ENCODE data around the gene GPR162. TPM values are rescaled to one million over a fixed set of nuclear protein-coding genes. Genes with fewer than 3 reads are reported as not detected.
A peak's percentile ranks its signal among the peaks of the same experiment; 100 is the strongest.

GPR162 gene
- total RNA-seq, 2 experiments from 2014 or later, result 0.11 to 0.26 TPM

GRCh38 chr12:6834873-6835272 is 13.3 kb downstream of the GPR162 start:
- Mint-ChIP-seq H3K27me3 (peaks cover 3% of the 10 kb centered on the region), H3K9me3 (ENCODE audit: low read depth) (no peaks in the 10 kb centered on the region)

GRCh38 chr12:6836851-6837250 is 15.2 kb downstream of the GPR162 start:
- H3K27me3 Mint-ChIP-seq, result no peaks in the 10 kb centered on the region
- no peak overlapping the region for H3K27ac Mint-ChIP-seq
- H3K36me3 Mint-ChIP-seq (ENCODE audit: low read depth), result no peaks in the 10 kb centered on the region
- DNase-seq (no peak), ATAC-seq (no peak)
- CTCF ChIA-PET, result interaction anchor here (0.7 to 5.1 kb wide), 9 partner anchors 8 to 192 kb away, joined by 3 to 34 read pairs (median 4); partner anchors contain the start of genes CDCA3, MLF2 and USP5
- POLR2A ChIA-PET, result no interaction called here
- intact Hi-C loops (cut with DNase I, micrococcal nuclease), result no loop called here
- no peaks in the 10 kb centered on the region for H3K9me3 Mint-ChIP-seq (ENCODE audit: low read depth)
- no peak overlapping the region for H3K4me3 Mint-ChIP-seq
- peaks cover 3% of the 10 kb centered on the region for H3K4me1 Mint-ChIP-seq

More at GRCh38 chr12:6834873-6835272, 13.3 kb downstream of the GPR162 start:
- intact Hi-C loops (cut with DNase I, micrococcal nuclease), result loop anchor here in 1 of 2 experiments (1.0 kb wide), 1 partner anchor 218 kb away; no protein-coding TSS in a partner anchor
- ATAC-seq (no peak), DNase-seq (no peak)
- CTCF ChIA-PET, result interaction anchor here (0.6 to 6.0 kb wide), 15 partner anchors 7 to 213 kb away, joined by 3 to 55 read pairs (median 3); partner anchors contain the start of genes CDCA3, COPS7A, GPR162 and MLF2
- no peak overlapping the region for H3K4me3 Mint-ChIP-seq
- peaks cover 3% of the 10 kb centered on the region for H3K4me1 Mint-ChIP-seq
- POLR2A ChIA-PET, result no interaction called here
- no peaks in the 10 kb centered on the region for H3K36me3 Mint-ChIP-seq (ENCODE audit: low read depth)
- no peak overlapping the region for H3K27ac Mint-ChIP-seq

GRCh38 chr12:6837370-6838060 is 15.9 kb downstream of the GPR162 start:
- intact Hi-C loops (cut with DNase I, micrococcal nuclease), result no loop called here
- ATAC-seq (no peak), DNase-seq (no peak)
- ChIA-PET CTCF (interaction anchor here (0.7 to 4.2 kb wide), 3 partner anchors 13 to 17 kb away, joined by 4 to 27 read pairs (median 4); partner anchors contain the start of genes CDCA3 and USP5), POLR2A (no interaction called here)
- no peaks in the 10 kb centered on the region for H3K27me3 Mint-ChIP-seq
- H3K27ac Mint-ChIP-seq, result no peak overlapping the region
- no peaks in the 10 kb centered on the region for H3K36me3 Mint-ChIP-seq (ENCODE audit: low read depth)
- no peak overlapping the region for H3K4me3 Mint-ChIP-seq
- peaks cover 3% of the 10 kb centered on the region for H3K4me1 Mint-ChIP-seq
- H3K9me3 Mint-ChIP-seq (ENCODE audit: low read depth), result no peaks in the 10 kb centered on the region

GRCh38 chr12:6838854-6839253 is 17.2 kb downstream of the GPR162 start:
- intact Hi-C loops (cut with DNase I, micrococcal nuclease), result no loop called here
- no peak overlapping the region for H3K27ac Mint-ChIP-seq
- no peak overlapping the region for H3K4me3 Mint-ChIP-seq

GRCh38 chr12:6839482-6840201 is 18.0 kb downstream of the GPR162 start:
- Mint-ChIP-seq H3K27ac (no peak overlapping the region), H3K36me3 (ENCODE audit: low read depth) (peaks cover 2% of the 10 kb centered on the region), H3K9me3 (ENCODE audit: low read depth) (no peaks in the 10 kb centered on the region), H3K4me3 (no peak overlapping the region), H3K4me1 (no peaks in the 10 kb centered on the region), H3K27me3 (no peaks in the 10 kb centered on the region)
- intact Hi-C loops (cut with DNase I, micrococcal nuclease), result no loop called here
- no peak for DNase-seq
- ChIA-PET POLR2A (interaction anchor here (1.4 to 2.4 kb wide), 2 partner anchors 12 to 13 kb away, joined by 5 to 6 read pairs; partner anchors contain the start of genes CDCA3 and USP5), CTCF (interaction anchor here (1.8 kb wide), 1 partner anchor 11 kb away, joined by 7 read pairs; the partner anchor contains the start of gene CDCA3)
- no peak for ATAC-seq

More at GRCh38 chr12:6838854-6839253, 17.2 kb downstream of the GPR162 start:
- Mint-ChIP-seq H3K9me3 (ENCODE audit: low read depth) (no peaks in the 10 kb centered on the region), H3K4me1 (peaks cover 3% of the 10 kb centered on the region), H3K27me3 (no peaks in the 10 kb centered on the region), H3K36me3 (ENCODE audit: low read depth) (peaks cover 2% of the 10 kb centered on the region)
- ChIA-PET POLR2A (no interaction called here), CTCF (interaction anchor here (0.9 to 1.8 kb wide), 2 partner anchors 12 to 15 kb away, joined by 4 to 7 read pairs; partner anchors contain the start of gene CDCA3)
- ATAC-seq (no peak), DNase-seq (no peak)

- H3K4me1 Mint-ChIP-seq, result no peaks in the 10 kb centered on the region
- H3K4me3 Mint-ChIP-seq, result no peak overlapping the region
- no peaks in the 10 kb centered on the region for H3K27me3 Mint-ChIP-seq
- CTCF ChIA-PET, result interaction anchor here (0.6 kb wide), 1 partner anchor 148 kb away, joined by 3 read pairs; no protein-coding TSS in a partner anchor
- POLR2A ChIA-PET, result interaction anchor here (1.4 to 2.4 kb wide), 2 partner anchors 11 to 12 kb away, joined by 5 to 6 read pairs; partner anchors contain the start of genes CDCA3 and USP5
- no peaks in the 10 kb centered on the region for H3K9me3 Mint-ChIP-seq (ENCODE audit: low read depth)
- ATAC-seq (no peak), DNase-seq (no peak)
- H3K36me3 Mint-ChIP-seq (ENCODE audit: low read depth), result peaks cover 2% of the 10 kb centered on the region
- H3K27ac Mint-ChIP-seq, result no peak overlapping the region
- intact Hi-C loops (cut with DNase I, micrococcal nuclease), result no loop called here
Measured at GRCh38 chr12:6840330-6840729, 18.7 kb downstream of the GPR162 start.

GRCh38 chr12:6840761-6841515 is 19.3 kb downstream of the GPR162 start, which contains the start of gene GNB3:
Gene GNB3, plus strand, starts transcription at chr12:6840925. Its CDS starts 363 bp downstream, at chr12:6841288.
- Mint-ChIP-seq H3K27me3 (no peaks in the 10 kb centered on the region), H3K4me3 (no peak within 1 kb of the TSS), H3K27ac (no peak within 1 kb of the TSS), H3K9me3 (ENCODE audit: low read depth) (no peaks in the 10 kb centered on the region), H3K4me1 (no peaks in the 10 kb centered on the region), H3K36me3 (ENCODE audit: low read depth) (peaks cover 5% of the 10 kb centered on the region)
- DNase-seq (no peak), ATAC-seq (no peak)
- intact Hi-C loops (cut with DNase I, micrococcal nuclease), result no loop called here
- POLR2A ChIA-PET, result interaction anchor here (1.4 to 2.4 kb wide), 2 partner anchors 10 to 12 kb away, joined by 5 to 6 read pairs; partner anchors contain the start of genes CDCA3 and USP5
- CTCF ChIA-PET, result interaction anchor here (0.6 to 1.0 kb wide), 3 partner anchors 10 to 147 kb away, joined by 3 to 6 read pairs (median 4); partner anchors contain the start of genes CDCA3, SPSB2 and USP5

- no peak overlapping the region for H3K4me3 Mint-ChIP-seq
- H3K27me3 Mint-ChIP-seq, result no peaks in the 10 kb centered on the region
- ATAC-seq (no peak), DNase-seq (no peak)
- H3K4me1 Mint-ChIP-seq, result no peaks in the 10 kb centered on the region
- CTCF ChIA-PET, result interaction anchor here (0.6 to 1.4 kb wide), 4 partner anchors 8 to 236 kb away, joined by 3 to 4 read pairs (median 4); no protein-coding TSS in a partner anchor
- no peak overlapping the region for H3K27ac Mint-ChIP-seq
- peaks cover 8% of the 10 kb centered on the region for H3K36me3 Mint-ChIP-seq (ENCODE audit: low read depth)
- POLR2A ChIA-PET, result interaction anchor here (2.4 kb wide), 1 partner anchor 11 kb away, joined by 6 read pairs; the partner anchor contains the start of gene USP5
- H3K9me3 Mint-ChIP-seq (ENCODE audit: low read depth), result no peaks in the 10 kb centered on the region
- intact Hi-C loops (cut with DNase I, micrococcal nuclease), result no loop called here
Measured at GRCh38 chr12:6842075-6842474, 20.5 kb downstream of the GPR162 start.

- no peak for DNase-seq
- no peaks in the 10 kb centered on the region for H3K27me3 Mint-ChIP-seq
- intact Hi-C loops (cut with DNase I, micrococcal nuclease), result no loop called here
- POLR2A ChIA-PET, result interaction anchor here (0.6 to 2.1 kb wide), 2 partner anchors 10 to 26 kb away, joined by 3 to 6 read pairs; no protein-coding TSS in a partner anchor
- peak; percentile 21 for ATAC-seq
- H3K36me3 Mint-ChIP-seq (ENCODE audit: low read depth), result peaks cover 17% of the 10 kb centered on the region
- H3K4me3 Mint-ChIP-seq, result no peak overlapping the region
- no peaks in the 10 kb centered on the region for H3K9me3 Mint-ChIP-seq (ENCODE audit: low read depth)
- H3K27ac Mint-ChIP-seq, result no peak overlapping the region
- CTCF ChIA-PET, result interaction anchor here (0.5 to 1.8 kb wide), 5 partner anchors 9 to 82 kb away, joined by 3 to 10 read pairs (median 3); partner anchors contain the start of gene P3H3
- H3K4me1 Mint-ChIP-seq, result no peaks in the 10 kb centered on the region
Measured at GRCh38 chr12:6843118-6843902, 21.7 kb downstream of the GPR162 start.

GRCh38 chr12:6845395-6845794 is 23.8 kb downstream of the GPR162 start:
- no peak overlapping the region for H3K4me3 Mint-ChIP-seq
- intact Hi-C loops (cut with DNase I, micrococcal nuclease), result no loop called here
- H3K27me3 Mint-ChIP-seq, result no peaks in the 10 kb centered on the region
- no peaks in the 10 kb centered on the region for H3K9me3 Mint-ChIP-seq (ENCODE audit: low read depth)
- CTCF ChIA-PET, result interaction anchor here (1.4 to 1.8 kb wide), 3 partner anchors 9 to 108 kb away, joined by 3 to 10 read pairs (median 7); no protein-coding TSS in a partner anchor
- DNase-seq, result no peak
- peaks cover 33% of the 10 kb centered on the region for H3K36me3 Mint-ChIP-seq (ENCODE audit: low read depth)
- H3K27ac Mint-ChIP-seq, result no peak overlapping the region
- H3K4me1 Mint-ChIP-seq, result peaks cover 5% of the 10 kb centered on the region
- POLR2A ChIA-PET, result interaction anchor here (1.3 to 2.1 kb wide), 2 partner anchors 8 to 12 kb away, joined by 3 to 6 read pairs; no protein-coding TSS in a partner anchor
- no peak for ATAC-seq
